Calu3 (cell line): Measurements from ENCODE around the gene BRF1. TPM values are rescaled to one million over a fixed set of nuclear protein-coding genes. Genes with fewer than 3 reads are reported as not detected.

ENCODE experiments used
- BruUV-seq: library from RNA; stranded (reverse); fragments of 400-500 nt; replicated peaks from 2 replicates; lab custom pipeline; 2021; lab: Mats Ljungman, UMichigan
- CTCF ChIA-PET: fragments of 300-600 bp; sonication (Branson Sonifier 250); formaldehyde crosslinking; loops from one replicate; lab custom pipeline; 2022; ENCODE audit warnings: antibody characterized with exemption; lab: Charles Lee
- DNase-seq: peaks from one replicate; pipeline ENCODE4 v3.0.0; 2022
- H3K27ac Mint-ChIP-seq: one replicate; pipeline ENCODE4 v1.8.0; 2022; ENCODE audit warnings: mixed read lengths; ENCODE audit not compliant: unreplicated experiment
- H3K27me3 Mint-ChIP-seq: one replicate; pipeline ENCODE4 v1.8.0; 2022; ENCODE audit warnings: mixed read lengths; ENCODE audit not compliant: unreplicated experiment
- H3K36me3 Mint-ChIP-seq: one replicate; pipeline ENCODE4 v1.8.0; 2022; ENCODE audit warnings: mild to moderate bottlenecking, moderate library complexity, mixed read lengths; ENCODE audit not compliant: insufficient read depth, unreplicated experiment
- H3K4me1 Mint-ChIP-seq: one replicate; pipeline ENCODE4 v1.8.0; 2022; ENCODE audit warnings: mild to moderate bottlenecking, low read depth, mixed read lengths; ENCODE audit not compliant: unreplicated experiment
- H3K4me3 Mint-ChIP-seq: one replicate; pipeline ENCODE4 v1.8.0; 2022; ENCODE audit warnings: mild to moderate bottlenecking, low read depth, moderate library complexity, mixed read lengths; ENCODE audit not compliant: unreplicated experiment
- H3K9me3 Mint-ChIP-seq: one replicate; pipeline ENCODE4 v1.8.0; 2022; ENCODE audit warnings: low read depth, mixed read lengths; ENCODE audit not compliant: unreplicated experiment
- CTCF ChIP-seq: fragments of 200-600 bp; IDR thresholded peaks from one replicate; pipeline ENCODE4 v1.8.0; 2022; ENCODE audit warnings: antibody characterized with exemption; ENCODE audit not compliant: unreplicated experiment
- intact Hi-C: fragments of 100-400 bp; cut with micrococcal nuclease; formaldehyde crosslinking; loops from one replicate; pipeline ENCODE4 v1.10.0; 2022; ENCODE audit not compliant: unreplicated experiment
- total RNA-seq: library from RNA; stranded (reverse); gene quantifications from 2 replicates; pipeline ENCODE4 v1.2.3, GENCODE V29; 2022

The BRF1 gene
- total RNA-seq, 1 experiment from 2014 or later = 38.4 TPM

DNA sequence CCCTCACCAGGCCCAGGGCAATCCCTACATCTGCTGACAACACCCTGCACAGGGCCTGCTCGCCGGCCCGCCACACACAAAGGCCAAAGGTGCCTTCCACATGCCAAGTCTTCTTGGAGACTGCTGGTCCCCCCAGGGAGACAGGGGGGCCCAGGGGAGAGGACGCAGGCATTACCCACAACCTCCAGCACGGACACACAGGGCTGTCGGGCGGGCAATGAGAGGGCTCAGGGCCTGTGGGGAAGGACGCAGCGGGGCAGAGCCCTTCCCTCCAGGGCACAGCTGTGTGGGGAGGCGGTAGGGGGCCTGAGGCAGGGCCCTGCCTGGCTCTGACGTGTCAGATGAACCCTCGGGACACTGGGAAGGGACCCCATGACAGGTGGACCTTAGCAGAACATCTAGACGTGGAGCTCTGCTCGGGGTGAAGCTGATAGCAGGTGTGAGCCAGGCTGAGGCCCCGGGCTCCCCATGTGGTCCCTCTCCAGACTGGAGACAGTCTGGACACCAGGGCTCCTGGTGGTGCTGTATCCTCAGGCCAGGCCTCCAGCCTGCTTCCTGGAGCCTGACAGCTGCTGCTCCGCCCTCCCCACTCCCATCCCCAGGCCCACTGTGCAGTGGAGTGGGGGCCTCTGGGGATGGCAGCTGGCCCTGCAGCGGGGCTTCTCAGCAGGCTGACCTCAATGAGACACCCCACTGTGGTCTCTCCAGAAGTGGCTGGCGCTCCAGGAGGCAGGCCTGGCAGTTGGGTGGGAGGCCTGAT is 88.1 kb downstream of the BRF1 start:
- Mint-ChIP-seq H3K27ac (no peak overlapping the region), H3K9me3 (no peaks in the 10 kb centered on the region), H3K4me1 (no peaks in the 10 kb centered on the region), H3K4me3 (no peak overlapping the region), H3K36me3 (peaks cover 4% of the 10 kb centered on the region), H3K27me3 (no peaks in the 10 kb centered on the region)
- BruUV-seq = no TSS peak
- CTCF ChIA-PET = no interaction called here
- intact Hi-C loops = no loop called here
- DNase-seq = no peak
- no peak for TF ChIP-seq CTCF

- BruUV-seq = no TSS peak
- H3K9me3 Mint-ChIP-seq = no peaks in the 10 kb centered on the region
- peaks cover 4% of the 10 kb centered on the region for H3K36me3 Mint-ChIP-seq
- CTCF ChIA-PET = no interaction called here
- intact Hi-C loops = no loop called here
- TF ChIP-seq CTCF = no peak
- H3K27me3 Mint-ChIP-seq = no peaks in the 10 kb centered on the region
- H3K4me1 Mint-ChIP-seq = no peaks in the 10 kb centered on the region
- no peak overlapping the region for H3K27ac Mint-ChIP-seq
- H3K4me3 Mint-ChIP-seq = no peak overlapping the region
- DNase-seq = no peak
These were observed 89.1 kb downstream of the BRF1 start for GRCh38 chr14:105211758-105212089.

- CTCF ChIA-PET = no interaction called here
- no TSS peak for BruUV-seq
- intact Hi-C loops = no loop called here
- DNase-seq = no peak
- H3K4me1 Mint-ChIP-seq = no peaks in the 10 kb centered on the region
- H3K4me3 Mint-ChIP-seq = no peak overlapping the region
- H3K9me3 Mint-ChIP-seq = no peaks in the 10 kb centered on the region
- H3K27me3 Mint-ChIP-seq = no peaks in the 10 kb centered on the region
- H3K36me3 Mint-ChIP-seq = peaks cover 4% of the 10 kb centered on the region
- TF ChIP-seq CTCF = no peak
- H3K27ac Mint-ChIP-seq = no peak overlapping the region
These were observed 89.6 kb downstream of the BRF1 start for GRCh38 chr14:105211086-105211757.

GRCh38 chr14:105210266-105211025 is 90.4 kb downstream of the BRF1 start:
- TF ChIP-seq CTCF = no peak
- no peaks in the 10 kb centered on the region for H3K9me3 Mint-ChIP-seq
- peaks cover 4% of the 10 kb centered on the region for H3K36me3 Mint-ChIP-seq
- intact Hi-C loops = no loop called here
- CTCF ChIA-PET = no interaction called here
- no TSS peak for BruUV-seq
- H3K4me1 Mint-ChIP-seq = no peaks in the 10 kb centered on the region
- no peak for DNase-seq
- no peak overlapping the region for H3K27ac Mint-ChIP-seq
- H3K4me3 Mint-ChIP-seq = no peak overlapping the region
- H3K27me3 Mint-ChIP-seq = no peaks in the 10 kb centered on the region
